KG1 (cell line): ENCODE data around the gene KRTDAP.
A peak's percentile ranks its signal among the peaks of the same experiment; 100 is the strongest.
"Not testable (repeated sequence)": the region's sequence is repeated elsewhere in the genome, so short reads cannot be mapped to it uniquely, and the experiment has no call there.

ENCODE experiments used
- DNase-seq: peaks from one replicate; lab custom pipeline; 2025; lab: John Stamatoyannopoulos, UW

KRTDAP gene

GRCh38 chr19:35484252-35485036 lies 5.8 kb downstream of the KRTDAP start:
- DNase-seq = no peak

GRCh38 chr19:35483089-35483488 lies 7.2 kb downstream of the KRTDAP start:
- DNase-seq = no peak

GRCh38 chr19:35478794-35479677 lies 11.2 kb downstream of the KRTDAP start:
- DNase-seq = no peak

GRCh38 chr19:35476149-35476548 lies 14.1 kb downstream of the KRTDAP start:
- no peak for DNase-seq

GRCh38 chr19:35474594-35474993 lies 15.7 kb downstream of the KRTDAP start:
- DNase-seq = not testable (repeated sequence)

GRCh38 chr19:35474104-35474503 lies 16.2 kb downstream of the KRTDAP start:
- no peak for DNase-seq

GRCh38 chr19:35471946-35472345 lies 18.3 kb downstream of the KRTDAP start:
- no peak for DNase-seq

- DNase-seq = not testable (repeated sequence)
Measured at GRCh38 chr19:35471075-35471474, 19.2 kb downstream of the KRTDAP start.

GRCh38 chr19:35470128-35470527 lies 20.1 kb downstream of the KRTDAP start:
- no peak for DNase-seq

GRCh38 chr19:35468637-35469036 lies 21.6 kb downstream of the KRTDAP start:
- DNase-seq = no peak

GRCh38 chr19:35466259-35466658 lies 24.0 kb downstream of the KRTDAP start:
- DNase-seq = no peak

- not testable (repeated sequence) for DNase-seq
Measured at GRCh38 chr19:35462956-35463355, 27.3 kb downstream of the KRTDAP start.

- DNase-seq = peak; percentile 60
Measured at GRCh38 chr19:35462476-35462953, 27.7 kb downstream of the KRTDAP start.

GRCh38 chr19:35461788-35462187 lies 28.5 kb downstream of the KRTDAP start:
- DNase-seq = not testable (repeated sequence)

GRCh38 chr19:35461060-35461459 lies 29.2 kb downstream of the KRTDAP start:
- DNase-seq = no peak

GRCh38 chr19:35460608-35461007 lies 29.7 kb downstream of the KRTDAP start:
- no peak for DNase-seq

- no peak for DNase-seq
Measured at GRCh38 chr19:35459414-35460082, 30.7 kb downstream of the KRTDAP start.

GRCh38 chr19:35458731-35459391 lies 31.4 kb downstream of the KRTDAP start:
- no peak for DNase-seq

GRCh38 chr19:35458192-35458591 lies 32.1 kb downstream of the KRTDAP start:
- no peak for DNase-seq

GRCh38 chr19:35457173-35457572 lies 33.1 kb downstream of the KRTDAP start:
- no peak for DNase-seq

GRCh38 chr19:35455616-35456201 lies 34.6 kb downstream of the KRTDAP start:
- no peak for DNase-seq
